Measurements from ENCODE around the gene TAS2R19.

TAS2R19 gene

DNA sequence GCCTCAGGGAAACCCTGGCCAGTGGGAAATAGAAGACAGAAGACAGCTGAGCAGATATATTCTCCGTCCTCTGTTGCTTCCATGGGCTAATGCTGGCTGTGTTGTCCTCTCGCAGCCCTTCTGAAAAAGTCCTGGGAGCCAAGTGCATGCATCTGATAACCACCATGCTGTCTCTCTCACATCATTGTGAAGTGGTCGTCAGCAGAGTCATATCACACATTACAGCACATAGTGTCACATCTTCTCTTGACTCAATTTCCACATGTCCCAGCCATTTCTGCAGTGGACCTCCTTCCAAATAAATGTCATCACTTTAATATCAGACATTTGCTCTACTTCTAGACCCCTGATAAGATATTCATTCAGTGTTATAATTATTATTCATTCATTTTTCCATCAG, 28.1 kb downstream of the TAS2R19 start:
- no peak for DNase-seq (ENCODE audit: low read depth in 2 of 2)

- no peak for DNase-seq (ENCODE audit: low read depth in 2 of 2)
Observed at GRCh38 chr12:10989107-10989506, 33.3 kb downstream of the TAS2R19 start.

DNA sequence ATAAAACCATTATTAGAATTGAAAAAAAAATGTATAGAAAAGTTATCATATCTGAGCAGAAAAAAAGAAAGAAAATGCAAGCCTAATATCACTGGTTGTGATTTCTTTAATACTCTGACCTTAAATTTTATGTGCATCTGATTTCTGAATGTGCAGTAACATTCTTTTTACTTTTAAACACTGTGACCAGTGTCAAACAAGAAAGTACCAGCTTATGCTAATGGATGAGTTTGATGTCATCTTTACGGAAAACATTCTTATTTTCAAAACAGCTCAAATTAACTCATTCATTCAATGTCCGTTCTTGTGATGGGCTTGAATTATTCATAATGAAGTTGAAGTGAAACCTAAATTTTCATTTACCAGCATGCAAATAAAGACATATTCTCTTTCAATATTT, 35.6 kb downstream of the TAS2R19 start, which contains the start of gene TAS2R50:
Gene TAS2R50 (minus strand): TSS at position 101 of the 400 bp plus-strand sequence. CDS start 52 bp downstream, at position 49.
- no peak for DNase-seq (ENCODE audit: low read depth in 2 of 2)

- DNase-seq (ENCODE audit: low read depth in 2 of 2), result peak in 1 of 2 donors; percentile 3
Observed at GRCh38 chr12:10982244-10982643, 40.2 kb downstream of the TAS2R19 start.

DNA sequence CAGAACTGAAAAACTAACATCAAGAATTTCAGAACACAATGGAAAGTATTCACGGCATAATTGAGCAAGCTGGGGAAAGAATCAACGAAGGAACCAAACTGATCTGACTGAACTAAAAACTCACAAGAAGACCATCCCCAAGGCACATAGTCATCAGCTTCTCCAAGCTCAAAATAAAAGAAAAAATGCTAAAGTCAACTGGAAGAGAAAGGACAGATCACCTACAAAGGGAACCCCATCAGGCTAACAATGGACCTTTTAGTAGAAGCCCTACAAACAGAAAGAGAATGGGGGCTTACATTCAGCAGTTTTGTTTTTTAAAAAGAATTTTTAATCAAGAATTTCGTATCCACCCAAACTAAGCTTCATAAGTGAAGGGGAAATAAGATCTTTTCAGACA, 47.5 kb downstream of the TAS2R19 start:
- DNase-seq (ENCODE audit: low read depth in 2 of 2), result no peak
